C1 segment of cervical spinal cord (tissue), 14 donors: ENCODE measurements around the gene RAB44.
"Not testable (repeated sequence)": the region's sequence is repeated elsewhere in the genome, so short reads cannot be mapped to it uniquely, and the experiment has no call there.

Experiments used
- DNase-seq, 14 donors: peaks; one replicate each; lab custom pipeline; 2025; lab: John Stamatoyannopoulos, UW

The RAB44 gene, protein sequence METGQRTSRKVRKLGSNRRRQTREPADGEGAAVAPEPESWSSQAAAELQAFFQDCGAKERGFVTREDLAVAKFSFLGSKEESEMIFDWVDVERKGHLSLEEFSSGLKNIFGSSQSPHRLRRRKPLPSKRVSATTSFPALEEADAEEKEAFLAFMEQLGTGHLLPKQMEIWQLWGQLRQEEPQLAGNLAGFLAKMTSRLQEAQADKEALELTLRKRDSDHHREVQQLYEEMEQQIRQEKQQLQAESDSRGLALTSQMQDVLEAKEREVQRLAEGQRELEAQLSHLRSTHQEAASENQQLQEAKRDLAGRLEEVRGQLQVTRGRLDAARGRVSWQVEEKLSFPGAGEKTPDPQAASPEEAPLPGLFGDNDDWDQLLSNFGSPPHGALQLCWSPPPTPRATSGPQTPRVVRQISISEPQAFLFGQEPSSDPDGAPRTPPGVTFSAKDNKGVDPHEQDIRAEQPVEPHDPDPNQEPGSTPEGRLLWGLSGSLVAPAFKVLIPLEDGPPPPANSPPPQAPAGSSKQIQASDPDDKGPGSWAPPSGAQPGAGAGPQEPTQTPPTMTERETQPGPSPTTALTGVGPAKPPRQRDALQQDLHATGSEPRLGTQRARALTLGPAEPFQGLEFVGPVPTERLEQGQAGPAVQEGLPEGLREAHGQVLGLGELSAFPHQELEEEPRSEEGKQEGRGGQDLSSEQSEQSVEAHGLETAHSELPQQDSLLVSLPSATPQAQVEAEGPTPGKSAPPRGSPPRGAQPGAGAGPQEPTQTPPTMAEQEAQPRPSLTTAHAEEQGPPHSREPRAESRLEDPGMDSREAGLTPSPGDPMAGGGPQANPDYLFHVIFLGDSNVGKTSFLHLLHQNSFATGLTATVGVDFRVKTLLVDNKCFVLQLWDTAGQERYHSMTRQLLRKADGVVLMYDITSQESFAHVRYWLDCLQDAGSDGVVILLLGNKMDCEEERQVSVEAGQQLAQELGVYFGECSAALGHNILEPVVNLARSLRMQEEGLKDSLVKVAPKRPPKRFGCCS

DNA sequence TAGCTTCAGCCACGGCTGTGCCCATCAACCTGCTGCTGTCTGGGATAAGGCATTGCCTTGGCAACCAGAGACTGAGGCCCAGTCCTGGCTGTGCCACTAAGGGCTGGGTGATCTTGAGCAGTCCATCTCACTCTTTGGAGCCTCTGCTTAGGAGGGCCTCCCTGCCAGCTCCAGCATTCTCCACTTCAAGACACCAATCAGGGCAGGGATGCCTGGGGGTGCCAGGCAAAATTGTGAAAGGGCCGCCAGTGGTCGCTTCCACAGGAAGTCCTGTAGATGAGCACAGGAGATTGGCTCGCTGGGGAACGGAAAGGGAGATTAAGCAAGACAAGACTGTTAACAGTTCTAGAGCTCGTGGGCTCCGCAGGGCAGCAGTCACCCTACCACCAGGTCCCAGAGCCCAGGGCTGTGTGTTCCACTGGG is at the start of gene RAB44:
RAB44 (plus strand) TSS at position 346 of the 423 bp plus-strand sequence. CDS start 6,410 bp downstream, outside the sequence.
- DNase-seq: no peak

DNA sequence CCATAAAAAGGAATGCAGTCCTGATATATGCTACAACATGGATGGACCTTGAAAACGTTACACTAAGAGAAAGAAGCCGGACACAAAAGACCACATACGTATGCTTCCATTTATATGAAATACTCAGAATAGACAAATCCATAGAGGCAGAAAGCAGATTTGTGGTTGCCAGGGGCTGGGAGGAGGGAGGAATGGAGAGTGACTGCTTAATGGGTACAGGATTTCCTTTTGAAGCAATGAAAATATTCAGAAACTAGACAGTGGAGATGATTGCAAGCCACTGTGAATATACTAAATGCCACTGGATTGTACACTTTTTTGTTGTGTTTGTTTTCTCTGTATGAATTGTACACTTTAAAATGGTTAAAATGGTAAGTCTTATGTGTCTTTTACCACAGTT is 48.5 kb upstream of the RAB44 start:
- no peak for DNase-seq

DNA sequence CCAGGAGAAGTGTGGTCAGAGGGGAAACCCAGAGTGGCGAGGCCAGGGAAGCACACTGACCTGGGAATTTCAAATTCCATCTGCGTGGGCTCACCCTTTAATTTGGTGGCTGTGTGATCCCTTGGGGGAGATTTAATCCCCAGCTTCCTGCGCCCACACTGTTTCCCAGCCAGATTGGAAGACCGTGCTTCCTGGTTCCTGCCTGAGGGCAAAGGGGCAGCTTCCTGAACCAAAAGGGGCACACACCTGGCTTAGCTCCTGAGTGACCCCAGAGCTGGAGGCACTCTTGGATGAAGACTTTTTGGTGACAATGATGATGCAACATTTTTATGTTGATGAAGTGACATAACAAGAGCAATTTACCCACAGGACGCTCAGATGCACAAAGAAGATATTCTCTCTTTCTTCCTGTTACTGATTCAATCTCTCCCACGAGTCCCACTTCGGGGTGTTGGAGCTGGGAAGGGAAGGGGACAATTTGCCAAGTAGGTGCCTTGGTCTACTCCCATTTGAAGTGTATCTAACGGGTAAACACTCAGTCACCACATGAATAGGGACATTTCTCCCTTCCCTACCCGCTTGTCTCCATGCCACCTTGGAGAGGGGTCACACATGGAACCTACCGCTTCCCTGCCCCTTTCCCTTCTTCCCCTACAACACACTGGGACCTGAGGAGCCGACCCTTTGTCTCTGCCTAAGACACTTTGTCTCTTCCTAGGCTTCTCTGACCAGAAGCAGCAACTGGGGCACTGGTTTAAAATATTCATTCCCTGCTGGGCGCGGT is 47.7 kb upstream of the RAB44 start:
- no peak for DNase-seq

DNA sequence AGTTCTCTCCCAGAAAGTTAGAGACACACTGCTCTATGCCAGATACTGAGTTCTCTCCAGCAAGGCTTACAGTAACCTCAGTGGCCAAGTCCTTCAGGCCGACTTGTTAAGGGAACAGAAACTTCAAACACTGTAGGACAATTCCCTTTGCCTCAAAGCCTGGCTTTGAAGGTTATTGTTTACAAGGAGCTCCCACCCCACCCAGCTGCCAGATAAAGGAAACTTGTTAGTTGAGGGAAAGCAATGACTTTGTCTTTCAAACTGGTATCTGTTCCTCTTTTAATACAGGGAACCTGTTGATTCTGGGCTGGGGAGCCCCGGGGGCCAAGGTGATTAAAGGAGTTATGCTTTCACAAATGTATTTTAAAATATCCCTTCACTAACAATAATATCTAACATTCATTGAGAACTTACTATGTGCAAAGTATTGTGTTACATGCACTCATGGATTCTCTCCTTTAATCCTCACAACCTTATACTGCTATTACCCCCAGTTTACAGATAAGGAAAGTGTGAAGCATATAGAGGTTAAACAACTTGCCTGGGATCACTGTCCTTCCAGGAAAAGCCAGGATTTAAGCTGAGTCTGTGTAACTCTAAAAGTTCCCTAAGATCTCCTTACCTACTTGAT is 46.7 kb upstream of the RAB44 start:
- no peak for DNase-seq

DNA sequence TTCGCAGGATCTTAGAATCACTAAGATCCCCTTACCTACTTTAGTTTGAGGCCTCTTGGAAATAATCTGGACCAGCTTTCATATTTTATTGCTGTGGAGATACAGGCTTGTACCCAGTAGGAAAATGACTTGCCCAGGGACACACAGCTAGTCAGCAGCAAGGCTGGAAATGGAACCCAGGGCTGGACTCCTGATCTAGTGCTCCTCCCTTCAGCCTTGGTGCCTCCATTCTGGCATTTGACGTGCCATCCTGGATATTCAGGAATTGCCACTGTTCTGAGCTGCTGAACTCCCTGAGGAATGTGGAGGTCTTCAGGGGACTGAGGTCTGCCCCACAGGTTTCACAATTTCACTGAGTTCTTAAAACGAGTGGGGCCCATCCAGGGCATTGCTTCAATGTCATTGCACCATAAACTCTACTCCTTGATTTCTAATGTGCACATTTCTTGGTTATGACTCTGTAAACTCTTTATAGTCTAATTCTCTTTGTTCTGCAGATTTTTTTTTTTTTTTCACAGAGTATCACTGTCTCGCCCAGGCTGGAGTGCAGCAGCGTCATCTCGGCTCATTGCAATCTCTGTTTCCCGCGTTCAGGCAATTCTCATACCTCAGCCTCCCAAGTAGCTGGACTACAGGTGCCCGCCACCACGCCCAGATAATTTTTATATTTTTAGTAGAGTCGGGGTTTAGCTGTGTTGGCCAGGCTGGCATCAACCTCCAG is 45.8 kb upstream of the RAB44 start:
- no peak for DNase-seq

DNA sequence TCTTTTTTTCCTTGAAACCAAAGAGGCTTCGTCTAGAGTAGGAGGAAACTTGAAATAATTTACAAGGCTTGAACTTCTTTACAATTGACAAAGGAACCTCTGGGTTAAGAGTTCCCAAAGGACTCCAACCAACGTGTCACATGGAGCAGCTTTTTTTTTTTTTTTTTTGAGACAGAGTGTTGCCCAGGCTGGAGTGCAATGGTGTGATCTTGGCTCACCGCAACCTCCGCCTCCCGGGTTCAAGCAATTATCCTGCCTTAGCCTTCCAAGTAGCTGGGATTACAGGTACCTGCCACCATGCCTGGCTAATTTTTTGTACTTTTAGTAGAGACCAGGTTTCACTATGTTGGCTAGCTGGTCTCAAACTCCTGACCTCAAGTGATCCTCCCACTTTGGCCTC is 43.2 kb upstream of the RAB44 start:
- not testable (repeated sequence) for DNase-seq

DNA sequence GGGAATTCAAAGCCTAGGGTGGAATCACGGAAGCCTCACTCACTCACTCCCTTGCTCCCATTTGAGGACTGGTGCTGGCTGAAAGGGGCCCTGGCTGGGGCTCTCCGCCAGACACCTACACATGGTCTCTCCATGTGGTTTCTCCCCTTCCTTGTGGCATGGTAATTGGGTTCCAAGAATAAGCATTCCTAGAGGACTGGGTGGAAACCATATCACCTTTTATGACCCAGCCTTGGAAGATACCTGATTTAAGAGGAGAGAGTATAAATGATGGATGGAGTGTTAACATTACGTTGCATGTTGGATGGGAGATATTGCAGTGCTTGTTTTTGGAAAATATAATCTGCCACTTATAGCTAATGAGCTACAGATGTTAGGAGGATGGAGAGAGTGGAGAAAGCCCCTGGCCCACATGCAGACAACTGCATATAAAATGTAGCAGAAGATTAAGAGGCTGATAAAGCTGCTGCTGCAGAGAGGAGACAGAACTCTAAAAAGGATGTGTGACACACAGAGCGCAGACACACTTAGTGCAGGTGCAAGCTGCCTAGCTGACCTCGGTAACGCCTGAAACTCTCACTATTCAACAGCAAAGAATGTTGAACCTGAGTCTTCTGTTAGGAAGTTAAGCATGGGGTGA is 42.4 kb upstream of the RAB44 start:
- no peak for DNase-seq

DNA sequence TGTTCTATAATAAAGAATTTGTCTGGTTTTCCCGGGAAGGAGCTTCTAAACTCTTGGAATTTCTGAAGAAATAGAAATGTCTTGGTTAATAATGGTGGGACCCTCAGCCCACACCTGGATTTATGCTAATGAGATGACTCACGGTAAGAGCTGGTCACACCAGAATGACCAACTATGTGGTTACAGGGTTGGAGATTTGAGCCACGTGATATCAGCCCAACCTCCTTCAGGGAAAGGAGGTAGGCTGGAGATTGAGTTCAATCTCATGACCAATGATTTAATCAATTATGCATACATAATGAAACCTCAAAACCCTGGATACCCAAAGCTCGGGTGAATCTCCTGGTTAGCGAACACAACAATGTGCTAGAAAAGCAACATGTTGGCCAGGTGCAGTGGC is 41.2 kb upstream of the RAB44 start:
- DNase-seq: no peak

DNA sequence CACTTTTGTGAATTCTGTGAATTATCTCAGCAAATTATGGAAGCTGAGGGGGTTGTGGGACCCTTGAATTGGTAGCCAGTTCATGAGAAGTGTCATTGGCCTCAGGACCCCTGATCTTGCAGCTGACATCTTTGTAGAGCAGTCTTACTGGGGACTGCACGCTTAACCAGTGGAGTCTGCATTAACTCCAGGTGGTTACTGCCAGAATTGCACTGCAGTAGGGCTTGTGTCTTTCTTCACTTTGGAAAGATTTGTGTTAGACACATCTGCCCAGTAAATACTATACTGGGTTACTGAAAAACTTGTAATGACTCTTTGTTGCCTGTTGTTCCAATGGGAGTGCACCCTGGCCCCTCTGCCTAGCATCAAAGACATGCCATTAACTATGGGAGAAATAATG is 40.4 kb upstream of the RAB44 start:
- DNase-seq: no peak

DNA sequence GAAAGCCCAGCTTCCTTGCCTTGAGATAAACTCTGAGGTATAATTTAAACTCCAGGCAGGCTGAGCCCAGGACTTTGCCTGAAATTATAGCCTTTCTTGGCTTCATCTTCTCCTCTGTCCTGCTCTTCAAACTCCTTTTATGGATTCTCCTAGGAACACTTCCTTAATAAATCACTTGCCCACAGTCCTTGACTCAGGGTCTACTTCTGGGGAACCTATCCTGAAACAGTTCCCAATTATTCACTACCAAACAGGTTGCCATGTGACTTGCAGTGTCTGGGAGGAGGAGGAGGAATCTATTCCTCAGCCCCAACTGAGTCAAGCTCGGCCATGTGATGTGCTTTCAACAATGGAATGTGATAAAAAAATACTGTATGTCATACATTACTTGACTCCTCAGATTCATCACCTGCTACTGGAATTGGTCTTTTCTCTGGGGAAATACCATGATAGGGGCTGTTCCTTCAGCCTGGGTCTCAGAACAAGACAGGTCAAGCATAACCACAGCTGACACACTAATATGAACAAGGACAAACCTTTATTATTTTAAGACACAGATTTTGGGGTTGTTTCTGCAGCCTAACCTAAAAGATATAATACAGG is 39.6 kb upstream of the RAB44 start:
- DNase-seq: no peak

DNA sequence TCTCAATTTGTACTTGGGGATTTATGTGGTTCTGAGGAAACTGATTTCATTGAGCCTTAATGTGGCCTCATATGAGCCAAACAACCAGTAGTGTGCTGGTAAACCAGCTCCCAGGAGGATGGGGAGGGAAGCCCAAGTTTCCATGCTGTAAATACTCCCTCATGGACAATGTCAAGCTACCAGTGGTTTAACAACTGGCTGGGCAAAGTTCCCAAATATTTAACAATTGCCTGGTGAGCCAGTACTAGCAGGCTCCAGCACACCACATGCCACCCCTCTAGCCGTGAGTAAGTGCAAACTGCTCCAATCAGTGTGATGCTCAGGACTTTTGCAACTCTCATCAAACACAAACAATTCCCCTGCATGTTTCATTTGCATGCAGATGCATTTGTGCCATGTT is 38.4 kb upstream of the RAB44 start:
- DNase-seq: no peak

DNA sequence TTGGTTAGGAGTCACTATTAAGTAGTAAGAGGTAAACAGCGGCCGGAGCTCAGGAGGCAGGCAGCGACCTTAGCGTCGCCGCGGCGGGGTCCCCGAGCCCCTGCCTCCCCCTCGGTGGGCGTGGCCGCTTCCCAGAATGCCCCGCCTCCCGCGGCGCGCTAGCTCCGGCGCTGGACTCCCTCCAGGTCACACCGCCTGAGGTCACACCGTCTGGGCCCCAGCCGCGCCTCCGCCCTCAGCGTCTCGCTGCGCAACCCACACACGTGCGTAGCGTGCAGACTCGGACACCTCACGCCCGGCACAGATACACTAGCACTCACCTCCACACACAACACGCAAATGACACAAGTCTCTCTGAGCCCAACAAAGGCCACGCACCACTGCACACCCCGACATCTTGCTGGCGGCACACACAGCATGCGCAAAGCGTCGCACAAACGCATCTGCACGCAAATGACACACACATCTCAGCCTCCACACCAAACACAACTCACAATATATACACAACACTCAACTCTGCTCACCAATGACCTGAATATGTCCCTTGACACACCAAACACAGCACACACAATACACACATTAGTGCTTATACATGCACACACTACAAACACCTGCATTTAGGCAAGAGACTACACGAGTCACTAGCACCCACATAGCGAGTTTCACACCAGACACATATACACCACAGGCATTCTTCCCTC is 36.7 kb upstream of the RAB44 start:
- DNase-seq: peak in 4 of 14 donors; percentile 17 to 52 (median 25)

DNA sequence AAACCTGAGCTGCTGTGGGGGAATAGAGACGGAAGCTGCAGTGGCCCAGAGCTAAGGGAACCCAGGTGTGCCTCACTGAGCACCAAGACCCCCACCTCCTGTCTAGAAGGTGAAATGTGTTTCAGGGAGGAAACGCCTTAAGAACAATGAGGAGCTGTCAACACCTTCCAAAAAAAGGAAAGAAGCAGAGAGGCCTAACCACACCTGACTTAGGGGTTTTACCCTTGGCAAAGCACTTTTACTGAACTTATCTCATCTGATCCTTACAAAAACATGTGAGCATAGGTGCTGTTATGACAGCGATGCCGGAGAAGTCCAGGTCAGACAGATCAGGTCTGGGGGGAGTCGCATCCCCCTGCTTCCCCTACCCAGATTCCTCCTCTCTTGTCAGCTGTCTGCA is 35.2 kb upstream of the RAB44 start:
- DNase-seq: no peak

DNA sequence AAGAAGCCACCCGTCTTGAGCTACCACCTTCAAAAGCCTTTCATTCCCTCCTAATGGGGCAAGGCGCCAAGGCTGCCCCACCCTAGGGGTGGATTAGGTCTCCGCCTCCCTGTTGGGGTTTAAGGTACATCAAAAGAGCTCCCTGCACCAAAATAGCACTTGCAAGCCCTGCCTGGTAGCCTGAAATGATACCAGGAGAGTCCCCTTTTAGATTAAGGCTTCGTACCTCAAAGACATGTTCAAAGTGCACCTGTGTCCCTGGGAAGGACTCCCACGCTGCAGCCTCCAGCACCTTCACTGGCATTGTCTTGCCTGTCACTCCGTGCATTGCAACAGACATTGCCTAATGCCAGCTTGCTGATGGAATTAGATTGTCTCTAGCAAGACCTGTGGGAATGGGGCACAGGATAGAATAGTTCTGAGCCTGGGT is 34.8 kb upstream of the RAB44 start:
- no peak for DNase-seq

DNA sequence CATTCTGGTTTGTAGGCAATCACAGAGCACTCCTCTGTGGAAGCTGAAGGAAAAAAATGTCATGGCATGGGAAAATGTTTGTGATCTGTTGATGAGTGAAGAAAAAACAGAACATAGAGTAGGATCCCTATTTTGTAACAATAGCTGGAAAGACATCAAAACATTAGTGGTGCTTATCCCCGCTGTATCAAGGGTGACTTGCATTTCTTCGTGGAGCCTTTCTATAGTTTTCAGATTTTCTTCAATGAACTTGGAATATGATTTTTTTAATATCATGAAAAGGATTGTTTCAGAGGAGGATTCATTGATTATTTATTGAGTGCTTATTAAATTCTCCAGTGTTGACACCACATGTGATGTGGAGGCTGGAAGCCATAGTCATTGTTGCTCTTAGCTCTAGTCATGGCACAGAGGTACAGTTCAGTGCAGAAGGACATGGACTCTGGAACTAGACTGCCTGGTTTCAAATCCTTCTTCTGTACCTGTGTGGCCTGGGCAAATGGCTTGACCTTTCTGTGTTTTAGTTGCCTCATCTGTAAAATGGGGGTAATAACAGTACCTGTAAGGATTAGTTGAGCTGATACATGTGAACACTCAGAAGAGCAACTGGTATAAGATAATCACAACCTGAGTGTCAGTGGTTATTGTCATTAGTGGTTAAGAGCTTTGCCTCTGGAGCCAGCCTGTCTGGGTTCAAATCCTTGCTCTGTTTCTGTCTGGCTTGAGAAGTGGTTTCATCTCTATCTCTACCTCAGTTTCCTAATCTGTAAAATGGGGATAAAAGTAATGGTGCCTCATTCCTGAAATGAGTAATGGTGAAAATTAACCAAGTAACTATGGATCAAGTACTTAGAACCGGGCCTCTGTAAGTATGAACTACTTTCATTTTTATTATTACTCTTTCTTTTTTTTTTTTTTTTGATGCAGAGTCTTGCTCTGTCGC is 33.9 kb upstream of the RAB44 start:
- DNase-seq: no peak

DNA sequence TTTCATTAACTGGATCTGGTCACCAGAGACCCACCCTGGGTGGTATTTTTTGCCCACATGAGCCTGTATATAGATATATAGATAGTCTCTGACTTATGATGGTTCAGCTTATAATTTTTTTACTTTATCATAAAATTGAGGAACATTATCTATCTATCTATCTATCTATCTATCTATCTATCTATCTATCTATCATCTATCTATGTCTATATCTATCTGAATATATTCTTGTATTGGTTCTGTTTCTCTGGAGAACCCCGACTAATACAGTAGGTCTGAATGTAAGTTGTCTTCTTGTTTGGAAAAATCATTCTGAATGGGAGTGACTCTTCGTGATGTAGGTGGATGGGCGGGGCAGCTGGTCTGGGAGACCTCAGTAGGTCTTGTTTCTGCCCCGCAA is 32.4 kb upstream of the RAB44 start:
- no peak for DNase-seq

DNA sequence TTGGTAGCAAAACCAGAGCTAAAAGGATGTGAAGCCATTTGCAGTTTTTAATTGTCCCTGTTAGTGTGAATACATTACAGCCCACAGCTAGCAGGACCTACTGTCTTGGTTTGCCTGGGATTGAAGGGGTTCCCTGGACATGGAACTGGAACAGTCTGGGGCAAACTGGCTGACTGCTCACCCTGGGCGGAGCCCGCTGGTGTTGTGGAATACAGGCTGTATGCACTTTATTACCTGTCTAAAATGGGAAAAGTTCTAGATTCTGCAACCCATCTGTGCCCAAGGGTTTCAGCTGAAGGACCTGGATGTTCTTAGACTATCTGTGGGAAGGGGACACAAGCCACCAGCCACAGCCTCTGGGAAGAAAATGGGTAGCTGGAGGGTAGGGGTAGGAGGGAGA is 31.3 kb upstream of the RAB44 start:
- no peak for DNase-seq
